Panc1 (cell line): Measurements from ENCODE around the gene SPATS2L.

Experiments used
- POLR2AphosphoS5 ChIP-seq: IDR thresholded peaks from 2 replicates; pipeline ENCODE4 v1.6.1; 2012; ENCODE audit warnings: mild to moderate bottlenecking, low read depth, low read length, moderate library complexity
- TF ChIP-seq, protein P1 (sequence below): fragments of 450-650 bp; IDR thresholded peaks from 2 replicates; pipeline ENCODE4 v1.5.1; 2017; ENCODE audit warnings: mild to moderate bottlenecking
- TF ChIP-seq, protein P2 (sequence below), 2 experiments: IDR thresholded peaks; 2 replicates each; pipeline ENCODE4 v1.6.1; 2011 to 2012; ENCODE audit warnings: low read depth in 2 of 2, control low read depth in 1 of 2, low read length in 1 of 2, mild to moderate bottlenecking in 1 of 2, moderate library complexity in 1 of 2; ENCODE audit not compliant: insufficient read depth in 1 of 2

DNA sequence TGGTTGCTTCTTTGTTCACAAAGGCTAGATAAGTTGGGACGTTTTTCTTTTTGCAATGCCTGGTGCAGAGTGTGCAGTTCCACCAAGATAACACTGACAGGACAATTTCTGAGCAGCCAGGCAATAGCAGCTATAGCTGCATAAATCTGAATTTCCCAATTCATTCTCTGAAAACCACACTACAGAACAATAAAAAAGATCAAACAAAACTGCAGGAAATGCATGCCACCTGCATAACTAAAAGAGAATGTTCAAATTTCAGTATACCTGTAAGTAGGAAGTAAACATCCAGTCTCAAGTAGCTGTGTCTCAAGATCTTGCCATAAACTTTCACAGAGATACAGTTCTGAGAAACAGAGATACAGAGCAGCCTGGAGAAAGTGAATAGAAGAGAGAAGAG lies 208.7 kb downstream of the SPATS2L start:
- TF ChIP-seq, protein P1, sequence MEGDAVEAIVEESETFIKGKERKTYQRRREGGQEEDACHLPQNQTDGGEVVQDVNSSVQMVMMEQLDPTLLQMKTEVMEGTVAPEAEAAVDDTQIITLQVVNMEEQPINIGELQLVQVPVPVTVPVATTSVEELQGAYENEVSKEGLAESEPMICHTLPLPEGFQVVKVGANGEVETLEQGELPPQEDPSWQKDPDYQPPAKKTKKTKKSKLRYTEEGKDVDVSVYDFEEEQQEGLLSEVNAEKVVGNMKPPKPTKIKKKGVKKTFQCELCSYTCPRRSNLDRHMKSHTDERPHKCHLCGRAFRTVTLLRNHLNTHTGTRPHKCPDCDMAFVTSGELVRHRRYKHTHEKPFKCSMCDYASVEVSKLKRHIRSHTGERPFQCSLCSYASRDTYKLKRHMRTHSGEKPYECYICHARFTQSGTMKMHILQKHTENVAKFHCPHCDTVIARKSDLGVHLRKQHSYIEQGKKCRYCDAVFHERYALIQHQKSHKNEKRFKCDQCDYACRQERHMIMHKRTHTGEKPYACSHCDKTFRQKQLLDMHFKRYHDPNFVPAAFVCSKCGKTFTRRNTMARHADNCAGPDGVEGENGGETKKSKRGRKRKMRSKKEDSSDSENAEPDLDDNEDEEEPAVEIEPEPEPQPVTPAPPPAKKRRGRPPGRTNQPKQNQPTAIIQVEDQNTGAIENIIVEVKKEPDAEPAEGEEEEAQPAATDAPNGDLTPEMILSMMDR = no peak
- no peak for TF ChIP-seq POLR2AphosphoS5
- TF ChIP-seq, protein P2, sequence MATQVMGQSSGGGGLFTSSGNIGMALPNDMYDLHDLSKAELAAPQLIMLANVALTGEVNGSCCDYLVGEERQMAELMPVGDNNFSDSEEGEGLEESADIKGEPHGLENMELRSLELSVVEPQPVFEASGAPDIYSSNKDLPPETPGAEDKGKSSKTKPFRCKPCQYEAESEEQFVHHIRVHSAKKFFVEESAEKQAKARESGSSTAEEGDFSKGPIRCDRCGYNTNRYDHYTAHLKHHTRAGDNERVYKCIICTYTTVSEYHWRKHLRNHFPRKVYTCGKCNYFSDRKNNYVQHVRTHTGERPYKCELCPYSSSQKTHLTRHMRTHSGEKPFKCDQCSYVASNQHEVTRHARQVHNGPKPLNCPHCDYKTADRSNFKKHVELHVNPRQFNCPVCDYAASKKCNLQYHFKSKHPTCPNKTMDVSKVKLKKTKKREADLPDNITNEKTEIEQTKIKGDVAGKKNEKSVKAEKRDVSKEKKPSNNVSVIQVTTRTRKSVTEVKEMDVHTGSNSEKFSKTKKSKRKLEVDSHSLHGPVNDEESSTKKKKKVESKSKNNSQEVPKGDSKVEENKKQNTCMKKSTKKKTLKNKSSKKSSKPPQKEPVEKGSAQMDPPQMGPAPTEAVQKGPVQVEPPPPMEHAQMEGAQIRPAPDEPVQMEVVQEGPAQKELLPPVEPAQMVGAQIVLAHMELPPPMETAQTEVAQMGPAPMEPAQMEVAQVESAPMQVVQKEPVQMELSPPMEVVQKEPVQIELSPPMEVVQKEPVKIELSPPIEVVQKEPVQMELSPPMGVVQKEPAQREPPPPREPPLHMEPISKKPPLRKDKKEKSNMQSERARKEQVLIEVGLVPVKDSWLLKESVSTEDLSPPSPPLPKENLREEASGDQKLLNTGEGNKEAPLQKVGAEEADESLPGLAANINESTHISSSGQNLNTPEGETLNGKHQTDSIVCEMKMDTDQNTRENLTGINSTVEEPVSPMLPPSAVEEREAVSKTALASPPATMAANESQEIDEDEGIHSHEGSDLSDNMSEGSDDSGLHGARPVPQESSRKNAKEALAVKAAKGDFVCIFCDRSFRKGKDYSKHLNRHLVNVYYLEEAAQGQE (IDR thresholded peaks at IDR 0.05; ENCODE audit: insufficient read depth in 1 of 2, low read depth in 2 of 2, low read length in 1 of 2) = no peak
